NCI-H187 treated with DMSO at 0.1 percent for 48 hours (cell line): ENCODE results near the gene SHBG.
A peak's percentile ranks its signal among the peaks of the same experiment; 100 is the strongest.
"Not testable (repeated sequence)": the region's sequence is repeated elsewhere in the genome, so short reads cannot be mapped to it uniquely, and the experiment has no call there.

ENCODE experiments used
- DNase-seq: peaks from one replicate; lab custom pipeline; 2025; lab: John Stamatoyannopoulos, UW

Gene SHBG

DNA sequence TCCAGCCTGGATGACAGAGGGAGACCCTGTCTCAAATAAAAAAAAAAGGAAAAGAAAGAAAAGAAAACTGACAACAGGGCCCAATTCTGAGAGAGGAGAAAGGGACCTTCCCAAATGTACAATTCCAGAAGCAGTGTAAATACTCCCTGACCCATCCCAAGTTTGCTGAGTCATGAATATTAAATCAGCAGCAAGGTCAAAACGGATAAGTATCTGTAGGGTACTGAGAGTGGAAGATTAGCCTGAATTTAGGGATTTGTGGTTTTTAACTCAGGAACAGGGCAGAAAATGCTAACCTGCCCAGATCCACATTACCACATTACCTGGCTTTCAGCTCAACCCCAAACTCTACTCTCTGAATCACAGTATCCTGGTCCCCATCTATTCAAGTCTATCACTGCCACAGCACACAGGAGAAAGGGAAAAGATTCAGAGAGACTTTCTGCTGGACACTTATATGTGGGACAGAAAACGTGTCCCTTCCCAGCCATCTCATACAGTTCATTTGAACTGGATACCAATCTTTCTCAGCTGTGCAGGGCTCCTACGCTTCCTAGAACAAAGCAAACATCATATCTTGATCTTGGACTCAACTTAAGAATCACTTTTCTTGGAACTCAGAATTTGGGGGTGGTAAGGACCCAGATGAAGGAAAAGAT lies 18.2 kb upstream of the SHBG start:
- no peak for DNase-seq

DNA sequence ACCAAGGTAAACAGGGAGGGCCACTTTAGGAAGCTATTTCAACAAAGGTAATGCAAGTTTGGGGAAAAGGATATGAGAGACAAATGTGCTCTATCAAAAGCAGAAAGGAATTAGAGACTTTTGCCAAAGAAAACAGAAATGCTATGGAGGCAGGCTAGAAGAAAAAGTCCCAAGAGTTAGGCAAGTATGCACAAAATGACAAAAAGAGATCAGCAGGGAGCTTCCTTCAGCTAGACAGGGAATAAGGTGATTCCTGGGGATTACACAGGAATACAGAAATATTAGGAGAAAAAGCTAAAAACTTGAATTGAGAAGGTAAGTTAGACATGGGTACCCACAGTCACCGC lies 17.7 kb upstream of the SHBG start:
- no peak for DNase-seq

GRCh38 chr17:7613769-7614424 lies 16.0 kb upstream of the SHBG start:
- no peak for DNase-seq

DNA sequence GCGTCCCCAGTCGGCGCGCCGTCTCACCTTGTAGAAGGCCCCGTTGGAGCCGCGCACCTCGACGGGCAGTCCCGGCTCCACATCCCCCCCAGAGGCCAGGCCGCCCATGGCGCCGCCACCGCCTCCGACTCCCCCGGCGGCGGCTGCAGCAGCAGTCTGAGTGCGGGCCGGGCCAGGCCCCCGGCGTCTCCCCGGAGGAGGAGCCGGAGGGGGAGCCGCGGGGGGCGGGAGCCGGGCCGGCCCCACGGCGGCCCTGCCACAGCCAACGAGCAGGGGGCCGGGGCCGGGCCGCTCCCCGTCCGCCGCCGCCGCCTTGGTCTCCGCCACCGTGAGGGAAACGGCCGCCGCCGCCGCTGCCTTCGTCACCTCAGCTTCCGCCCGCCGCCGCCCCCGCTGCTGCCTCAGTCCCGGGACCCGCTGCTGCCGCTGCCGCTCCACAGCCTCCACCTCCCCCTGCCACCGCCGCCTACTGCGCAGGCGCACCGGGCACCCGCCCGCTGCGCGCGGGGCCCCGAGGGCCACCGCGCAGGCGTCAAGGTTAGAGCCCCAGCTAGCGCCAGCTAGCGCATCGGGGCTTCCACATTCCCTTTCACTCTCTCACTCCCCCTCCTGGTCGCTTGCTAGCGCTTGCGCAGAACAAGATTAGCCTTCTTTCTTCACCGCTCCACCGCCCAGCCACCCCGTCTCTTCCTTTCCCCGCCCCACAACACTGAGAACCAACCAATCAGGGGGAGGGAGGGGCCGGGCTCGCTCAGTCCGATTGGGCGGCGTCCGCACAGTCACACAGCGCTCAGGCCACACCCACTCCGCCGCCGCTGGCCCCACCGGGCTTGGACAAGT lies 15.3 kb upstream of the SHBG start, which contains the start of gene FXR2:
TSS of gene FXR2 (minus strand) at position 473 of the 840 bp plus-strand sequence. CDS start at position 108, 365 bp downstream.
- DNase-seq, result peak; percentile 89

GRCh38 chr17:7615265-7615747 lies 14.6 kb upstream of the SHBG start:
- no peak for DNase-seq

DNA sequence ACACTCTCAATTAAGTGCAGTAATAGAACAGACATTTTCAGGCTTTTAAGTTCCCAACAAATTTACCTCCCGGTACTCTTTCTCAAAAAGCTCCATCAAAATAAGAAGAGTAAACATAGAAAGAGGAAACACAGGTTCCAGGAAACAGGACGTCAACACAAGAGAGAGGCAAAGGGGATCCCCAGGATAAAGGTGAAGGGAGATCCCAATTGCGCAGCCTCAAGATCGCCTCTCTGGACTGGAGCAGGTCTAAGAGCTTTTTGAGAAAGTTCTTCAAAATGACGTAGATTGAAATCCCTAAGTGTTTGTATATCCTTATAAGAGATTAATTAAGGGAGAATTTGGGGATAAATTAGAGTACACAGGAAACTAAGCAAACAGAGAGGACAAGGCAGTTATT lies 11.3 kb upstream of the SHBG start:
- DNase-seq, result no peak

DNA sequence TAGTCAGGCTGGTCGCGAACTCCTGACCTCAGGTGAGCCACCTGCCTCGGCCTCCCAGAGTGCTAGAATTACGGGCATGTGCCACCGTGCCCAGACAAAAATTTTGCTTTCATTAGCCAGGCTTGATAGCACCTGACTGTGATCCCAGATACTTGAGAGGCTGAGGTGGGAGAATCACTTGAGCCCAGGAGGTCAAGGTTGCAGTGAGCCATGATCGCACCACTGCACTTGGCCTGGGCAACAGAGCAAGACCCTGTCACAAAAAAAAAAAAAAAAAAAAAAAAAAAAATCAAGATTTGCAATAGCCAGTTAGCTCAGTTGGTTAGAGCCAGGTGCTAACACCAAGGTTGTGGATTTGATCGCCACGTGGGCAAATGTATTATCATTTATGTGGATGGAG lies 9.1 kb upstream of the SHBG start:
- no peak for DNase-seq

DNA sequence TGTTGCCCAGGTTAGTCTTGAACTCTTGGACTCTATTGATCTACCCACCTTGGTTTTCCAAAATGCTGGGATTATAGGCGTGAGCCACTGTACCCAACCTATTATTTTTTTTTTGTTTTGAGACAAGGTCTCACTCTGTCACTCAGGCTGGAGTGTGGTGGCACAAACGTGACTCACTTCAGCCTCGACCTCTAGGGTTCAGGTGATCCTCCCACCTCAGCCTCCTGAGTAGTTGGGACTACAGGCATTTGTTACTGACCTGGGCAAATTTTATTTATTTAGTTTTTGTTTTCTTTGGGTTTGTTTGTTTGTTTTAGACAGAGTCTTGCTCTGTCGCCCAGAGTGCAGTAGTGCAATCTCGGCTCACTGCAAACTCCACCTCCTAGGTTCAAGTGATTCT lies 6.3 kb upstream of the SHBG start:
- DNase-seq, result no peak

DNA sequence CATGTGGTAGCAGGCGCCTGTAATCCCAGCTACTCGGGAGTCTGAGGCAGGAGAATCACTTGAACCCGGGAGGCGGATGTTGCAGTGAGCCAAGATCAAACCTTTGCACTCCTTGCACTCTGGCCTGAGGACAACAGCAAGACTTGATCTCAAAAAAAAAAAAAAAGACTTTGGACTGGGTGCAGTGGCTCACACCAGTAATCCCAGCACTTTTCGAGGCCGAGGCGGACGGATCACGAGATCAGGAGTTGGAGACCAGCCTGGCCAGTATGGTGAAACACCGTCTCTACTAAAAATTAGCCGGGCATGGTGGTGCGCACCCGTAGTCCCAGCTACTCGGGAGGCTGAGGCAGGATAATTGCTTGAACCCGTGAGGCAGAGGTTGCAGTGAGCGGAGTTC lies 4.2 kb upstream of the SHBG start:
- DNase-seq, result not testable (repeated sequence)

GRCh38 chr17:7626307-7626706 lies 3.6 kb upstream of the SHBG start:
- no peak for DNase-seq

DNA sequence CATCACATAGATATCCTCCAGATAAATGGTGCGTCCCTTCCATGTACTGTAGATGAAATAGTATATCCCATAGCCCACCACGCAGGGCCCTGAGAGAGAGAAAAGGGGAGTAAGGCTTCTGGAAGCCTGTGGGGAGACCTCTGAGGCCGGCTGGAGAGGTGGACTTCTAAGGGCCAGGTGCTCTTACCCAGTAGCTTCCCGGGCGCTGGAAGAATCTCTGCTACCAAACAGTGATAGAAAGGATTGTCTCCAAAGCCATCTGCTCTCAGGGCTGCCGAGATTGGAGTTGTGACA lies 3.0 kb upstream of the SHBG start:
- no peak for DNase-seq

DNA sequence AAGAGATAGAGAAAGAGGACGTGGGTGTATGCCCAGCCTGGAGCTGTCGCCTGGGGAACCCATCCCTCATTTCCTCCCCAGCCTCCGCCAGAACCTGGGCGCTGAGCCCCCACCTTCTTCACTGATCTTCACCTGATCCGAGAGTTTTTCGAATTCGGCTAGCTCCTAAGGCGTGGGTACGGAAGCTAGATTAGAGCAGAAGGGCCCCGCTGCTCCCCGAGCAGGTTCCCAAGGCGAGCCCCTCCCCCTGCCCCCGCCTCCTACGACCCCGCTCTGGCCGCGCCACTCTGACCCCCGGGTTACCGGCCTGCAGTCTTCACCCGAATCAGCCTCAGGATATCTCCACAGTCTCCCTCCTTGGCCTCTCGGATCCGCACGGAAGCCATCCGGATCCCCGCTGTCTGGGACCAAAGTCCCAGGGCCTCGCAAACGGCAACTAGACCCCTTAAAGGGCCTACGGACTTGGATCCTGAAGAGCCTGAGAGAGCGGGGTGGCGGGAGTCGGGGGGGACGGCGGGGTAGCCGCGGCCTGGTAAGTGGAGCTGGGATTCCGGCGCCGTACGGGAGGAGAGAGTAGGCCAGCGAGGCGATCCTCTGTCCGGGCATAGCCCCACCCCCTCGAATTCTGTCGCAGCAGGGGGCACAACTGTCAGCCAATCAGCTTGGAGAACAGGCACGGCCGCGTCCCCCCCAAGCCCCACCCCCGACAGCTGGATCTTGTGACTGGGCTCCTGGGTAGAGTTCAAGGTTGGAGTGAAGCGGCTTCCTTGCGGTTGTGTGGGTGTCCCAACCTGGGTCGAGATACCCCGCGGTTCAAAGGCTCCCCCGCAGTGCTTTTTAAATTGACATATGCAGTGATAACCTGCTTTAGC lies 2.4 kb upstream of the SHBG start, which contains the start of gene SAT2:
TSS of gene SAT2 (minus strand) at position 572 of the 872 bp plus-strand sequence. CDS start at position 386, 186 bp downstream.
- peak; percentile 12 for DNase-seq

GRCh38 chr17:7631398-7632380 lies 1.8 kb downstream of the SHBG start:
- no peak for DNase-seq

DNA sequence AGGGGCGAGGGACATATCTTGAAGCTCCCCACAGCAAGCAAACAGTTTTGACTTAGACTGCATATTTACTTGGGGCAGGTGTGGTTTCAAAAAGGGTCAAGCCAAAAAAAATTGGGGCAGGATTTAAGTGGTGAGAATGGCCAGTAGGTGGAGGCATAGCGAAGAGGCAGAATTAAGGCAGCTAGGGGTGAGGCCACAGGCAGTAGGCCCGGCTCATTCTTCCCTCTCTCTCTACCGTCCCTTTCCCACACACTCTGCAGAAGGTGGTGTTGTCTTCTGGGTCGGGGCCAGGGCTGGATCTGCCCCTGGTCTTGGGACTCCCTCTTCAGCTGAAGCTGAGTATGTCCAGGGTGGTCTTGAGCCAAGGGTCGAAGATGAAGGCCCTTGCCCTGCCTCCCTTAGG lies 2.6 kb downstream of the SHBG start:
- no peak for DNase-seq

DNA sequence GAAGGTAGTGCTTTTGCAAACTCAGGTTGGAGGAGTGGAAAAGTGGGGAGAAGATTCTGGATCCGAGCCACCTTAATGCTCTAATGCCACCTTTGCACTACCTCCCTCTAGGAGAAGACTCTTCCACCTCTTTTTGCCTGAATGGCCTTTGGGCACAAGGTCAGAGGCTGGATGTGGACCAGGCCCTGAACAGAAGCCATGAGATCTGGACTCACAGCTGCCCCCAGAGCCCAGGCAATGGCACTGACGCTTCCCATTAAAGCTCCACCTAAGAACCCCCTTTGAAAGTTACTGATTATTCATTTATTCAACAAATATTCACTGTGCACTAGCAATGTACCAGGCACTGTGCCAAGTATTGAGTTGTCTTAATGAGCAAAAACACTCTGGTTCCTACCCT lies 3.2 kb downstream of the SHBG start:
- DNase-seq, result no peak

DNA sequence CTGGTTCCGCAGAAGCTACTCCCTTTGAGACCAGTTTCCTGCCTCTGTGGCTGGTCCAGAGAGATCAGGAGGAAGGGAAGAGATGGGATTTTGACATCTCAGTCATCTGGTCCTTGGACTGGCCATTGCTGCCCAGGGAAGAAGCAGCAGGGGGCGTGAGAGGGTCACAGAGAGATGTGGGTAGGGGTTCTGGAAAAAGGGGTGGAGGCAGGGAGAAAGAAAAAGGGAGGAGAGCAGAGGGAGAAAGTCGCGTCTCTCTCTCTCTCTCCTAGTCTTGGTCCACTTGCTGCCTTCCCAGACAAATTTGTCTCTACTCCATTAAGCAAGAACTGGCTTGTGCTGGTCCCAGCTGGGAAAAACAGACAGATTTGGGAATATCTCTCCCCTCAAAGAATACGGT lies 4.4 kb downstream of the SHBG start:
- DNase-seq, result no peak

DNA sequence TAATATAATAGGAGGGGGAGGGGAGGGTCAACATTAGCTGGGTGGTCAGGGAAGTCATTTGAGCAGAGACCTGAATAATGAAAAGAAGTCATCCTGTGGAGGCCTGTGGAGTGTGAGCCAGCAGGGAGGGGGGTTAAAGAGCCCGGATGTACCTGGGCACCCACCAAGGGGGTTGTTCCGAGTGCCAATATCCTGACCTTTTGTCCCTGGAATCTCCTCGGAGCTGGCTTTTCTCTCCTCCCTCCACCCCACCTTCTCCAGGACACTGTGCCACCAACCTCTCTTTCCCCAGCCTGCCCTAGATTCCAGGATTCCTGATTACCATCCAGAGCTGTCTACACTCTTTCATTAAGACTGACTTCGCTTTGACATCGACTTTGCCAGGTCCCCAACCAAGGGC lies 6.2 kb downstream of the SHBG start:
- no peak for DNase-seq

DNA sequence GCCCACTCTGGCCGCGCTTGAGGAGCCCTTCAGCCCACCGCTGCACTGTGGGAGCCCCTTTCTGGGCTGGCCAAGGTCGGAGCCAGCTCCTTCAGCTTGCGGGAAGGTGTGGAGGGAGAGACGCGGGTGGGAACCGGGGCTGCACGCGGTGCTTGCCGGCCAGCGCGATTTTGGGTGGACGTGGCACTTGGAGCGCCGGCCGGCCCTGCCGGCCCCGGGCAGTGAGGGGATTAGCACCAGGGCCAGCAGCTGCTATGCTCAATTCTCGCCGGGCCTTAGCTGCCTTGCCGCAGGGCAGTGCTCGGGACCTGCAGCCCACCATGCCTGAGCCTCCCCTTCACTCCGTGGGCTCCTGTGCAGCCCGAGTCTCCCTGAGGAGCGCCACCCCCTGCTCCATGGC lies 10.8 kb downstream of the SHBG start:
- no peak for DNase-seq

DNA sequence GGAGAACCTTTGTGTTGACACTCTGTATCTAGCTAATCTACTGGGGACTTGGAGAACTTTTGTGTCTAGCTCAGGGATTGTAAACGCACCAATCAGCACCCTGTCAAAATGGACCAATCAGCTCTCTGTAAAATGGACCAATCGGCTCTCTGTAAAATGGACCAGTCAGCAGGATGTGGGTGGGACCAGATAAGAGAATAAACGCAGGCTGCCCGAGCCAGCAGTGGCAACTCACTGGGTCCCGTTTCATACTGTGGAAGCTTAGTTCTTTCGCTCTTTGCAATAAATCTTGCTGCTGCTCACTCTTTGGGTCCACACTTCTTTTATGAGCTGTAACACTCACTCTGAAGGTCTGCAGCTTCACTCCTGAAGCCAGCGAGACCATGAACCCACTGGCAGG lies 11.7 kb downstream of the SHBG start:
- not testable (repeated sequence) for DNase-seq

GRCh38 chr17:7644775-7645174 lies 14.8 kb downstream of the SHBG start:
- no peak for DNase-seq

DNA sequence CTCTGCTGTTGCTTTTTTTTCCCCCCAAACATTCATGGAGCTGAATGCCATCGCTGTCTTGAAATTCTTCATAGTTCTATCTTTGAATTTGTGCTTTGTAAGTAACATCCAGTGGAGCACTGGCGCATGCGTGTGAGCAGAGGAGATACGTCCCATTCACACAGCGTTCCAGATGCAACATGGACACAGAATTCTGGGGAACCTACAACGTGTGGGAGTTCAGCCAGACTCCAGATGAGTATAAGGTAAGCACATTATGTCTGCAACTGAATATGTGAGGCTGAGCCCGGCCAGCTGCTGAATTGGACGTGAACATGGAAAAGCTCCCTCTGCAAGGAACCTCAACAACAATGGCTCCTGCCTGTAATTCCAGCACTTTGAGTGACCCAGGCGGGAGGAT lies 16.5 kb downstream of the SHBG start:
- DNase-seq, result no peak
